Measurements from ENCODE around the gene CERS5. TPM values are rescaled to one million over a fixed set of nuclear protein-coding genes. Genes with fewer than 3 reads are reported as not detected.

The CERS5 gene
- total RNA-seq, 1 donor from 2014 or later, result 37.7 TPM

DNA sequence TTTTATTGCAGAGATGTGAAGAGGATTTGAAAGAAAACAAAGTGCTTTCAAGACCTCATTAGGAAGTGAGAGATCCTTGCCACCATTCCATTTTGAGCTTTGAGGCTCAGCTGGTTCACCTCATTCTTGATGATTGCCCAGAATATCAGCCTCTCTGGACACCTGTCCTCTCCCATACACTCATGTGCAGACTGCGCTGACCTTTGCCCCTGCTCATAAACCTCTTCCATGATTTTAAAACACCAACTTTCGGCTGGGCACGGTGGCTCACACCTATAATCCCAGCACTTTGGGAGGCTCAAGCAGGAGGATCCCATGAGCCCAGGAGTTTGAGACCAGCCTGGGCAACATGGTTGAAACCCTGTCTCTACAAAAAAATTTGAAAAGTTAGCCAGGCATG lies 46.2 kb downstream of the CERS5 start:
- peaks cover 80% of the 10 kb centered on the region for H3K36me3 ChIP-seq
- ATAC-seq (no peak), DNase-seq (no peak)
- H3K9me3 ChIP-seq, result no peaks in the 10 kb centered on the region
- H3K4me1 ChIP-seq, result peaks cover 21% of the 10 kb centered on the region
- TF ChIP-seq, protein P1, sequence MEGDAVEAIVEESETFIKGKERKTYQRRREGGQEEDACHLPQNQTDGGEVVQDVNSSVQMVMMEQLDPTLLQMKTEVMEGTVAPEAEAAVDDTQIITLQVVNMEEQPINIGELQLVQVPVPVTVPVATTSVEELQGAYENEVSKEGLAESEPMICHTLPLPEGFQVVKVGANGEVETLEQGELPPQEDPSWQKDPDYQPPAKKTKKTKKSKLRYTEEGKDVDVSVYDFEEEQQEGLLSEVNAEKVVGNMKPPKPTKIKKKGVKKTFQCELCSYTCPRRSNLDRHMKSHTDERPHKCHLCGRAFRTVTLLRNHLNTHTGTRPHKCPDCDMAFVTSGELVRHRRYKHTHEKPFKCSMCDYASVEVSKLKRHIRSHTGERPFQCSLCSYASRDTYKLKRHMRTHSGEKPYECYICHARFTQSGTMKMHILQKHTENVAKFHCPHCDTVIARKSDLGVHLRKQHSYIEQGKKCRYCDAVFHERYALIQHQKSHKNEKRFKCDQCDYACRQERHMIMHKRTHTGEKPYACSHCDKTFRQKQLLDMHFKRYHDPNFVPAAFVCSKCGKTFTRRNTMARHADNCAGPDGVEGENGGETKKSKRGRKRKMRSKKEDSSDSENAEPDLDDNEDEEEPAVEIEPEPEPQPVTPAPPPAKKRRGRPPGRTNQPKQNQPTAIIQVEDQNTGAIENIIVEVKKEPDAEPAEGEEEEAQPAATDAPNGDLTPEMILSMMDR (IDR thresholded peaks at IDR 0.05), result no peak
- H3K4me3 ChIP-seq, result no peak overlapping the region
- no peaks in the 10 kb centered on the region for H3K27me3 ChIP-seq (ENCODE audit: low read depth)
- intact Hi-C loops (cut with DNase I), result no loop called here
- no peak overlapping the region for H3K27ac ChIP-seq

DNA sequence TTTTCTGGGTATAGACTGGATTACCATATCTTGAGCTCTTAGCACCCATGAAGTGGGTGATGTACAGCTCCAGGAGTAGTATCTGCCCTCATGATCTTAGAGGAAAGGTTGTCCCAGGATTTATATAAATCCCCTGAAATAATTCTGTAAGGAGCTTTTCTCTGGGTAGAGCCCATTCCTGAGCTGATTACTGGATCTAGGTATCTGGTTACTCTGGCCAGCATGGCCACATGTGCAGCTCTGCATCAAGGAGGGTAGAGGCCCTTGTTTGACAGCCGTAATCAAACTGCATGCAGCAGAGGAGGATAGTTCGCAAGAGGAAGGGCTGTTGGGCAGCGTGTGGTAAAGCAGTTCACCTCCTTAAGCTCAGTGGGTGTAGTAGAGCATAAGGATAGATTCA lies 46.6 kb downstream of the CERS5 start:
- TF ChIP-seq, protein P1 (IDR thresholded peaks at IDR 0.05), result no peak
- DNase-seq (no peak), ATAC-seq (no peak)
- Histone ChIP-seq H3K36me3 (peaks cover 80% of the 10 kb centered on the region), H3K4me3 (no peak overlapping the region), H3K27ac (no peak overlapping the region), H3K9me3 (no peaks in the 10 kb centered on the region), H3K4me1 (peaks cover 20% of the 10 kb centered on the region), H3K27me3 (ENCODE audit: low read depth) (no peaks in the 10 kb centered on the region)
- intact Hi-C loops (cut with DNase I), result no loop called here

DNA sequence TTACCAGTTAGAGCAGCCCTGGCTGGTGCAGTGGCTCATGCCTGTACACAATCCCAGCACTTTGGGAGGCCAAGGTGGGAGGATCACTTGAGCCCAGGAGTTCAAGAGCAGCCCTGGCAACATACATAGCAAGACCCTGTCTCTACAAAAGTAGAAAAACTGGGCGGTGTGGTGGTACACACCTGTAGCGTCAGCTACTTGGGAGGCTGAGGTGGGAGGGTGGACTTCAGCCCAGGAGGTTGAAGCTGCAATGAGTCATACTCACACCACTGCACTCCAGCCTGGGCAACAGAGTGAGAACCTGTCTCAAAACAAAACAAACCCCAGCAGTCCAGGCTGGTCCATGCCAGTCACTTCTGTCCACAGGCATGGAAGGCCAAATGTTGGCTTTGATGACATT lies 47.8 kb downstream of the CERS5 start:
- DNase-seq (no peak), ATAC-seq (no peak)
- H3K27ac ChIP-seq, result no peak overlapping the region
- no peaks in the 10 kb centered on the region for H3K9me3 ChIP-seq
- H3K27me3 ChIP-seq (ENCODE audit: low read depth), result no peaks in the 10 kb centered on the region
- peaks cover 19% of the 10 kb centered on the region for H3K4me1 ChIP-seq
- no peak overlapping the region for H3K4me3 ChIP-seq
- intact Hi-C loops (cut with DNase I), result no loop called here
- peaks cover 82% of the 10 kb centered on the region for H3K36me3 ChIP-seq
- TF ChIP-seq, protein P1 (IDR thresholded peaks at IDR 0.05), result no peak

DNA sequence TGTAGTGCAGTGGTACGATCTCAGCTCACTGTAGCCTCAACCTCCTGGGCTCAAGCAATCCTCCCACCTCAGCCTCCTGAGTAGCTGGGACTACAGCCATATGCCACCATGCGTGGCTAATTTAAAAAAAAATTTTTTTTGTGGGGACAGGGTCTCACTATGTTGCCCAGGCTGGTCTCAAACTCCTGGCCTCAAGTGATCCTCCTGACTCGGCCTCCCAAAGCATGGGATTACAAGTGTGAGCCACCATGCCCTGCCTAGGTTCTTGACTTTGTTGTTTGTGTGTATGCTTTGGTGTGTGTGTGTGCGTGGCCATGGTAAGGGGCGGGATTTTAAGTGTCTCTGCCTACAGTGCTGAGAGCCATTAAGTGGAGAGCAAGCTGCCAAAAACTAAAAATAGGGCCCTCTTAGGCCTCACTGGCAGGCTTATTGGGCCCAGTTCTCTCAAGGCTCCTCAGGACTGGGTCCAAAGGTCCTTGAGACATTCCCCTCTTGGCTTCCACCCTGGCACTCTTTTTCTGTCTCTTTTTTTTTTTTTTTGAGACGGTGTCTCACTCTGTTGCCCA lies 50.0 kb downstream of the CERS5 start:
- no peak overlapping the region for H3K4me3 ChIP-seq
- H3K9me3 ChIP-seq, result no peaks in the 10 kb centered on the region
- H3K36me3 ChIP-seq, result peaks cover 66% of the 10 kb centered on the region
- peak; percentile 85 to 91 for ATAC-seq
- TF ChIP-seq, protein P1 (IDR thresholded peaks at IDR 0.05), result no peak
- H3K27ac ChIP-seq, result peak overlapping the region; percentile 13
- intact Hi-C loops (cut with DNase I), result no loop called here
- peak; percentile 64 for DNase-seq
- H3K27me3 ChIP-seq (ENCODE audit: low read depth), result no peaks in the 10 kb centered on the region
- H3K4me1 ChIP-seq, result peaks cover 35% of the 10 kb centered on the region

DNA sequence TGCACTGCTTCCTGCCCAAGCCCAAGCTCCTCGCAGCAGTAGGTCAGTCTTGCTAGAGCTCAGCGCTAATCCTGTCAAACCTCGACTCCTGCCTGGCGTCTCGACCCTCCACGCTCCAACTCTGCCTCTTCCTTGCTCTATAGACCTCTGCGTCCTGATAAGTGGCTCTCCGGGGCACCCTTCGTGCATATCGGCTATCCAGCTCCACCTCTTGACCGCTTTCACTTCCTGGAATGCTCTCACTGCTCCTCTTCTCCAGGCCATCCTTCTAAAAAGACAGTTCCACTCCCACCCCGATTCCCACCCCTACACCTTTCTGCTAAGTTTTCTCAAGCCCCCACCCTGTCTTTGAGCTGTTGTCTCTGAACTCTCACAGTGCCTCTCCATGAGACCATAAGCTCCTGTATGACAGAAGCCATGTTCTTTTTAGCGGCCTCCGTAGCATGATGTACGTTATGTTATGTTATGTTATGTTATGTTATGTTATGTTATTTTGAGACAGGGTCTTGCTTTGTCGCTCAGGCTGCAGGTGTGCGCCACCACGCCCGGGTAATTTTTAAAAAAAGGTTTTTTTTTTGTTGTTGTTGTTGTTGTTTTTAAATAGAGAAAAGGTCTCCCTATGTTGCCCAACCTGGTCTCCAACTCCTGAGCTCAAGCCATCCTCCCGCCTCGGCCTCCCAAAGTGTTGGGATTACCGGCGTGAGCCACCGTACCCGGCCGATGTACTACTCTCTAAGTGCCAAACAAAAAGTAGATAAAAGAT lies 54.5 kb downstream of the CERS5 start:
- Histone ChIP-seq H3K27ac (peak overlapping the region; percentile 97), H3K4me1 (peaks cover 54% of the 10 kb centered on the region), H3K36me3 (peaks cover 25% of the 10 kb centered on the region), H3K4me3 (peak overlapping the region; percentile 78), H3K27me3 (ENCODE audit: low read depth) (no peaks in the 10 kb centered on the region), H3K9me3 (no peaks in the 10 kb centered on the region)
- intact Hi-C loops (cut with DNase I), result no loop called here
- DNase-seq (no peak), ATAC-seq (peak; percentile 0 to 14)
- TF ChIP-seq, protein P1 (IDR thresholded peaks at IDR 0.05), result no peak
